HG03097 (cell line): ENCODE measurements around the gene GP9.
"Not testable (repeated sequence)": the region's sequence is repeated elsewhere in the genome, so short reads cannot be mapped to it uniquely, and the experiment has no call there.

ENCODE experiments used
- ATAC-seq: cut with Tn5 transposase; IDR thresholded peaks from one replicate; pipeline ENCODE4 v1.9.1; 2021; ENCODE audit not compliant: unreplicated experiment, low FRiP score

The GP9 gene

DNA sequence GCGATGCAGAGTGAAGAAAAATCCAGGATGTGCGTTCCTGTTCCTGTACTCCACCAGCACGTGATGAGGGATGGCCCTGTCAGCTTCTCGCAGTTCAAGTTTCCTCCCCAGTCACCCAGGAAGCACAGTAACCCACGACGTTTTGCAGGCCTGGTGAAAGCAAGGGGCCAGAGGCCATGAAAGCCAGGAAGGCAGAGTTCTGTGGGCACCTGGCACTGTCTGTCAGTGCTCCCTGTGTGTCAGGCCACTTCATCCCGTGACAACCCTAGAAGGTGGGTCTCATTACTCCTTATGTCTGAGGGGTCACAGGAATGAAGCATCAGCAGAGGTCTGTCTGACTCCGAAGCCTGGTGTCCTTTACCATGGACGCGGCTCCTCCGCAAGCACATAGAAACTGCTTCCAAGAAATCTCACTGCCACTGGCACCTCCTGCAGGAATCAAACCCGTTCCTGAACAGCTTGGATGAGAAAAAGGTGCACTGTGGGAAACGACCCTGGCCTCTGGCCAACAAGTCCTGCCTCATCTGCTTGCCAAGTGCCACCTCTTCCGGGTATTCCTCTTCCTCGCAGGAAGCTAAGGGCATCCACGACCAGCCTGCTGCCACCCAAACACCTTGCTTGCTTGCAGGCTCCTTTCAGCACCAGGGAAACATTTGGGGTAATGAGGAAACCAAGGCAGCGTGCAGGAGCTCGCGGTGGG lies 46.4 kb downstream of the GP9 start:
- ATAC-seq, result no peak

DNA sequence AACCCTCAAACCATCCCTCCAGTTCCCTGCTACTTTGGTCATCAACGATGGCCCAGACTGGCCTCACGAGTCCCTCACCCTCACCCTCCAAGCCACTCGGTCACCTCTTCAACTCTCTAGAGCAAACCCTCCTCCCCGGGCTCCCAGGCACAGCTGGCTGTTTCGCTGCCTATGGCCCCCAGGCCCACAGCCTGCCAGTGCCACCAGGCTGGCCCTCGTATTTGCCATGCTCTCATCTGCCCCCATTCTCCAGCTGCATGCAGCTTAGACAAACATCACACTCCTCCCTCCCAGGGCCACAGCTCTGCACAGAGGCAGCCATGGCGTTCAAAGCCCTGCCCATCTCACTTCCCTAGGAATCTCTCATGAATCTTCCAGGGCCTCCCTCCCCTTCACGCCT lies 47.2 kb downstream of the GP9 start:
- ATAC-seq, result no peak

DNA sequence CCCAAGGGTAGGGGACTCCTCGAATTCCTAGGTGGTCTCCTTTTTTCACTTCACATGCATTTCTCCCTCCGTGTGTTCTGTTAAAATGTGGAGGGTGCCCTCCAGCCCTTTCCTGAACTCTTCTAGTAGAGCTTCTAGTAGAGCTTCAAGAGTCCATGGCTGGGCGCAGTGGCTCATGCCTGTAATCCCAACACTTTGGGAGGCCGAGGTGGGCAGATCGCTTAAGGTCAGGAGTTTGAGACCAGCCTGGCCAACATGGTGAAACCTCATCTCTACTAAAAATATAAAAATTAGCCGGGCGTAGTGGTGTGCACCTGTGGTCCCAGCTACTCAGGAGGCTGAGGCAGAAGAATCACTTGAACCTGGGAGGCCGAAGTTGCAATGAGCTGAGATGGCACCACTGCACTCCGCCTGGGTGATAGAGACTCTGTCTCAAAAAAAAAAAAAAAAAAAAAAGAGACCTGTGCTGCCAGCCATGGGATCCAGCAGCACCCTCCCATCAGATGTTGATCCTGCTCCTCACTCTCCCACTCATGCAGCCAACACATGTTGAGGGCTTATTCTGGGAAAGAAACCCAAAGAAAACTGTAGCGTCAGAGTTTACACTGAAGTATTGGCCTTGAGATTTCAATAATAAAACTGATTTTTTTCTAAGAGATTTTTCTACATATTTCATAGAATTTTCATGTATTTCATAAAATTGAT lies 50.6 kb downstream of the GP9 start:
- ATAC-seq, result not testable (repeated sequence)
